Mucosa of stomach (tissue), 1 donor: Measurements from ENCODE around the gene RNF40.

Experiments used
- H3K27me3 ChIP-seq: one replicate; pipeline ENCODE4 v1.7.0; 2013; ENCODE audit warnings: mild to moderate bottlenecking, low read length; ENCODE audit not compliant: control insufficient read depth, insufficient read depth
- H3K36me3 ChIP-seq: one replicate; pipeline ENCODE4 v1.7.0; 2013; ENCODE audit warnings: low read length; ENCODE audit not compliant: control insufficient read depth, insufficient read depth
- H3K4me1 ChIP-seq: one replicate; pipeline ENCODE4 v1.7.0; 2013; ENCODE audit warnings: mild to moderate bottlenecking, low read length; ENCODE audit not compliant: control insufficient read depth, insufficient read depth
- H3K4me3 ChIP-seq: one replicate; pipeline ENCODE4 v1.7.0; 2013; ENCODE audit warnings: low read length
- H3K9ac ChIP-seq: one replicate; pipeline ENCODE4 v1.7.0; 2013; ENCODE audit warnings: mild to moderate bottlenecking, low read length, moderate library complexity
- H3K9me3 ChIP-seq: one replicate; pipeline ENCODE4 v1.7.0; 2013; ENCODE audit warnings: mild to moderate bottlenecking, low read length, moderate library complexity; ENCODE audit not compliant: control insufficient read depth
- donor health status: Pancreatic carcinoma.

The RNF40 gene

DNA sequence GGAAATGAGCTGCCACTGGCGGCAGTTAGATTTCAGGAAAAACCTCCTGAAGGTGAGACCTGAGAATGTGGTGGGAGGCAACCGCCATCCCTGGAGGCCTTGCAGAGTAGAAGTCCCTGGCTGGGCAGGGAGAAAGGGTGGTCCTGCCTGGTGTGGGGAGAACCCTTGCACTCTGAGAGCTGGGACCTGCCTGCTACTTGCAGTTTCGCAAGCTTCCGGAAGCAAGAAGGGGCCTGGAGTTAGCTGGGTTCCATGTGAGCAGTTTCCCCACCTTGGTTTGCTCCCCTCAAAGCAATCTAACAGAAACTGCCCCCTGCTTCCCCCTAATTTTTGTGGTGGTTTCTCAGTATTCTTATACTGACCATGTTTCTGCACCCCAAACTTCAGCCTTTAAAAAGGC is 18.4 kb downstream of the RNF40 start:
- no peaks in the 10 kb centered on the region for H3K9me3 ChIP-seq
- no peaks in the 10 kb centered on the region for H3K27me3 ChIP-seq
- H3K4me3 ChIP-seq = no peak overlapping the region
- peaks cover 6% of the 10 kb centered on the region for H3K36me3 ChIP-seq
- H3K4me1 ChIP-seq = peaks cover 10% of the 10 kb centered on the region
- H3K9ac ChIP-seq = no peak overlapping the region

DNA sequence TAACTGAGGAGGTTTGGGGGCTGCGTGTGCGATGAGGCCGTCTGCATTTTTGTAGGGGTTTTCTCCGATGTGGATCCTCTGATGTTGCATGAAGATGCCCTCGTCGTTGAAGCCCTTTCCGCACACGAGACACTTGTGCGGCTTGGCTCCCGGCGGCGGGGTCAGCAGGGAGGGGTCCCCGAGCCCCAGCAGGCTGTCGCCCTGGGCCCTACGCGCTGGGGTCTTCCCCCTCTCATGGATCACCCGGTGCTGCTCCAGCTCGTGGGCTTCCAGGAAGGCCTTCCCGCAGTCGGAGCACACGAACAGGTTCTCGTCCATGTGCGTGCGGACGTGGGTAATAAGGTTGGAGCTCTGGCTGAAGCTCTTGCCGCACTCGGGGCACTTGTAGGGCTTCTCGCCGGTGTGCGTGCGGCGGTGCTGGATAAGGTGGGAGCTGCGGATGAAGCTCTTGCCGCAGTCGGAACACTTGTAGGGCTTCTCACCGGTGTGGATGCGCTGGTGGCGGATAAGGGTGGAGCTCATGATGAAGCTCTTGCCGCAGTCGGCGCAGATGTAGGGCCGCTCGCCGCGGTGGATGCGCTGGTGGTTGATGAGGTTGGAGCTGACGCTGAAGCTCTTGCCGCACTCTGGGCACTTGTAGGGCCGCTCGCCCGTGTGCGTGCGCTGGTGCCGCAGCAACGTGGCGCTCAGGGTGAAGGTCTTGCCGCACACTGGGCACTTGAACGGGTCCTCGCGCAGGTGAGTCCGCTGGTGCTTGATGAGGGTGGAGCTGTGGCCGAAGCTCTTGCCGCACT is 20.6 kb downstream of the RNF40 start:
- H3K9ac ChIP-seq = no peak overlapping the region
- H3K27me3 ChIP-seq = no peaks in the 10 kb centered on the region
- H3K36me3 ChIP-seq = peaks cover 6% of the 10 kb centered on the region
- peaks cover 13% of the 10 kb centered on the region for H3K4me1 ChIP-seq
- no peak overlapping the region for H3K4me3 ChIP-seq
- H3K9me3 ChIP-seq = no peaks in the 10 kb centered on the region

GRCh38 chr16:30783280-30784109 is 21.4 kb downstream of the RNF40 start:
- Histone ChIP-seq H3K9ac (no peak overlapping the region), H3K36me3 (peaks cover 6% of the 10 kb centered on the region), H3K4me3 (no peak overlapping the region), H3K27me3 (no peaks in the 10 kb centered on the region), H3K9me3 (no peaks in the 10 kb centered on the region), H3K4me1 (peaks cover 18% of the 10 kb centered on the region)

- peaks cover 6% of the 10 kb centered on the region for H3K36me3 ChIP-seq
Observed at GRCh38 chr16:30784215-30784614, 22.1 kb downstream of the RNF40 start.

DNA sequence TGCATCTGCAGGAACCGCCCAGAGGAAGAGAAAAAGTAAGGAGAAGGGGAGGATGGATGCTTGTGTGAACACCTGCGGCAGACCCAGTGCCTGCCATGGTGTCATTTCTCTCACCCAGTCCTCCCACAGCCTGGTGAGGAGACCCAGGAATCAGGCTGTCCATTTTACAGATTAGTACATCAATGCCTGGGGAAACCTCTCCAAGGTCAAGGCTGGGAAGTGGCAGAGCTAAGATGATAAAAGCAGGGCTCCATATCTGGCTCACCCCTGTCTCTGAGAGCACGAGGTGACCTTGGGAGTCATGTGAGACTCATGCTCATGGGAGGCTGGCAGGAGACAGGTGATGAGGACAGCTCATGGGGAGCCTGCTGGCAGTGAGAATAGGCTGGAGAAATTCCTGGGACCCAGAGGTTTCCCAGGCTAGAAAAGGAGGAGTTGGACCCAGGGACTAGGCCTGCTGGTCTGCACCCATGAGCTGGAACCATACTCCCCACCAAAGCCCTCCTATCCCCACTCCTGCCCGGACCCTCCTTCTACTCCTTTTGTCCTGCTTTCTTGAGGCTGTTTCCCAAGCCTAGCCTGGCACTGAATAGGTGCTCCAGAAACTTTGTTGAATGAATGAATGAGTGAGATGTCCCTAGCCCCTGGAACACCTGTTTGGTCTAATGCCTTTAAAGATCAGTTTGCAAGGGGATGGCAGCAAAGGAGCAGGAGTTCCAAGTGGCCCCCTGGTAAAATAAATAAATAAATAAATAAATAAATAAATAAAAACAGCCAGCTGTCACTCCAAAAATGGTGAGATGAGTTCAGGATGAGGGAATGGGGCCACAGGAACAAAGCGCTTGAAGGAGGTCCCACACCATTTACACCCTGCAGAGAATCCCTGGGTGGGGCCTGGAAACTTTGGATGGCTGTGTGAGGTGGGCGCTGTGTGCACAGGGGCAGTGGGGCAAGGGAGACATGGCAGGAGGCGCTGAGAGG is 23.3 kb downstream of the RNF40 start:
- Histone ChIP-seq H3K27me3 (no peaks in the 10 kb centered on the region), H3K4me3 (no peak overlapping the region), H3K9ac (peak overlapping the region; percentile 72), H3K4me1 (peaks cover 18% of the 10 kb centered on the region), H3K9me3 (no peaks in the 10 kb centered on the region), H3K36me3 (peaks cover 6% of the 10 kb centered on the region)

More at GRCh38 chr16:30784215-30784614, 22.1 kb downstream of the RNF40 start:
- Histone ChIP-seq H3K9me3 (no peaks in the 10 kb centered on the region), H3K9ac (no peak overlapping the region), H3K4me3 (no peak overlapping the region), H3K4me1 (peaks cover 18% of the 10 kb centered on the region), H3K27me3 (no peaks in the 10 kb centered on the region)

GRCh38 chr16:30786115-30786935 is 24.2 kb downstream of the RNF40 start:
- H3K4me1 ChIP-seq = peaks cover 18% of the 10 kb centered on the region
- H3K36me3 ChIP-seq = peaks cover 6% of the 10 kb centered on the region
- H3K4me3 ChIP-seq = peak overlapping the region; percentile 98
- no peaks in the 10 kb centered on the region for H3K27me3 ChIP-seq
- H3K9me3 ChIP-seq = no peaks in the 10 kb centered on the region
- H3K9ac ChIP-seq = peak overlapping the region; percentile 95

- peak within 1 kb of the TSS; percentile 95 for H3K9ac ChIP-seq
- no peaks in the 10 kb centered on the region for H3K27me3 ChIP-seq
- peaks cover 2% of the 10 kb centered on the region for H3K36me3 ChIP-seq
- peaks cover 18% of the 10 kb centered on the region for H3K4me1 ChIP-seq
- H3K9me3 ChIP-seq = no peaks in the 10 kb centered on the region
- H3K4me3 ChIP-seq = peak within 1 kb of the TSS; percentile 98
Observed at GRCh38 chr16:30786936-30787612, 25.0 kb downstream of the RNF40 start, which contains the start of gene ZNF629. Gene ZNF629, minus strand, starts transcription at chr16:30787205. Its CDS starts 2,723 bp downstream, at chr16:30784482.

GRCh38 chr16:30787613-30788378 is 25.7 kb downstream of the RNF40 start:
- H3K9me3 ChIP-seq = no peaks in the 10 kb centered on the region
- peak overlapping the region; percentile 98 for H3K4me3 ChIP-seq
- peaks cover 18% of the 10 kb centered on the region for H3K4me1 ChIP-seq
- H3K27me3 ChIP-seq = no peaks in the 10 kb centered on the region
- H3K36me3 ChIP-seq = no peaks in the 10 kb centered on the region
- peak overlapping the region; percentile 95 for H3K9ac ChIP-seq

DNA sequence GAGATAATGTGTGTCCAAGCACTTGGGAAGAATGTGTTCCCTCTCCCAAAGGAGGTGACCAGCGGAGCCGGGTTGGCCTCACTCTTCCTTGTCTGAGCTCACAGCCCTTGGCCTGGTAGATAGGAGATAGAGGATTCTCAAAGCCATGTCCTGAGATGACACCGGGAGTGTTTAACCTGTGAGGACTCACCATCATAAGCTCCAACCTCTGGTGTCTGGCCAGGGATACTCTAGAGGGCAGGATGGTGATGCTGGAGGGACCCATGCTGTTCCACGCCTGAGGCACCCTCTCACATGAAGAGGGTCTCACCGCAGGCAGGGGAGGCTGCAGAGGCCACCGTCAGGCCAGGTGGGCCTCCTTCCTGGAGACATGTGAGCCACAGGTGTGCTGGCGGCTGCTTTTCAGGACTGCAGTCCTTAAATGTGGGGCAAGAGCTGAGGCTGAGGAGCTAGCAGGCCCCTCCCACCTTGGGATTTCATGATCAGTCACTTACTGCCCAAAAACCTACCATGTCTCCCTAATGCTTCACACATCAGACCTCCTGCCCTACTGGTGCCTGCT is 31.5 kb downstream of the RNF40 start:
- Histone ChIP-seq H3K9ac (no peak overlapping the region), H3K4me1 (no peaks in the 10 kb centered on the region), H3K9me3 (no peaks in the 10 kb centered on the region), H3K36me3 (no peaks in the 10 kb centered on the region), H3K4me3 (no peak overlapping the region), H3K27me3 (no peaks in the 10 kb centered on the region)

DNA sequence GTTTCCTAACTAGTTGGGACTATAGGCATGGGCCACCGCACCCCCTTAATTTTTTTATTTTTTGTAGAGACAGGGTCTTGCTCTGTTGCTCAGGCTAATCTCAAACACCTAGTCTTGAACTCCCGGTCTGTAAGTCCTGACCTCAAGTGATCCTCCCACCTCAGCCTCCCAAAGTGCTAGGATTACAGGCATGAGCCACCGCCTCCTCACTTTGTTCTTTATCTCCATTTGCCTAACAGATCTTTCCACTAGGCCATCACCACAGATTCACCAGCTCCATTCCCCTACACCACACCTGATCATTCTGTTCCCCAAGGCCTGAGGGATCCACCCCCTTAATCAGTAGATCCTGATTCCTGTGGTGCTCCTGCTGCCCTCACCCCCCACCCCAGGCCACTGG is 32.5 kb downstream of the RNF40 start:
- Histone ChIP-seq H3K4me3 (no peak overlapping the region), H3K36me3 (no peaks in the 10 kb centered on the region), H3K9ac (no peak overlapping the region), H3K4me1 (no peaks in the 10 kb centered on the region), H3K27me3 (no peaks in the 10 kb centered on the region), H3K9me3 (no peaks in the 10 kb centered on the region)
